Measurements from ENCODE around the gene C1QTNF8.

DNA sequence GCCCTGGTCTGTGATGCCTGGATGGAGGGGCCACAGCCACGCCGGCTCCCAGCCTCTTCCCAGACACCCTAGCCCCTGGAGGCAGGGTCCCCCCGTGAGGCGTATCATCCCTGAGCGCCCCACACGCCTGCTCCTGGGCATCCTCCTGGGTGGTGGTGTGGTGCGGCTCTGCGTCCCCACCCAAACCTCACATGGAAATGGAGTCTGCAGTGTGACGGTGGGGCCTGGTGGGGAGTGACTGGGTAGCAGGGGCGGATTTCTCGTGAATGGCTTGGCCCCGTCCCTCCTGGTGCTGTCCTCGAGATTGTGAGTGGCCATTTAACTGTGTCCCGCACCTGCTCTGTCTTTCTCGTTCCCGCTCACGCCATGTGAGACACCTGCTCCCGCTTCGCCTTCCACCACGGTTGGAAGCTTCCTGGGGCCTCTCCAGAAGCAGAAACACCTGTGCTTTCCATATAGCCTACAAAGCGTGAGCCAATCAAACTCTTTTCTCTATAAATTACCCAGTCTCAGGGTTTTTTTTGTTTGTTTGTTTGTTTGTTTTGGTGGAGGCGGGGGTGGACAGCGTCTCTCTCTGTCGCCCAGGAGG lies 29.4 kb downstream of the C1QTNF8 start:
- TF ChIP-seq, protein P1, sequence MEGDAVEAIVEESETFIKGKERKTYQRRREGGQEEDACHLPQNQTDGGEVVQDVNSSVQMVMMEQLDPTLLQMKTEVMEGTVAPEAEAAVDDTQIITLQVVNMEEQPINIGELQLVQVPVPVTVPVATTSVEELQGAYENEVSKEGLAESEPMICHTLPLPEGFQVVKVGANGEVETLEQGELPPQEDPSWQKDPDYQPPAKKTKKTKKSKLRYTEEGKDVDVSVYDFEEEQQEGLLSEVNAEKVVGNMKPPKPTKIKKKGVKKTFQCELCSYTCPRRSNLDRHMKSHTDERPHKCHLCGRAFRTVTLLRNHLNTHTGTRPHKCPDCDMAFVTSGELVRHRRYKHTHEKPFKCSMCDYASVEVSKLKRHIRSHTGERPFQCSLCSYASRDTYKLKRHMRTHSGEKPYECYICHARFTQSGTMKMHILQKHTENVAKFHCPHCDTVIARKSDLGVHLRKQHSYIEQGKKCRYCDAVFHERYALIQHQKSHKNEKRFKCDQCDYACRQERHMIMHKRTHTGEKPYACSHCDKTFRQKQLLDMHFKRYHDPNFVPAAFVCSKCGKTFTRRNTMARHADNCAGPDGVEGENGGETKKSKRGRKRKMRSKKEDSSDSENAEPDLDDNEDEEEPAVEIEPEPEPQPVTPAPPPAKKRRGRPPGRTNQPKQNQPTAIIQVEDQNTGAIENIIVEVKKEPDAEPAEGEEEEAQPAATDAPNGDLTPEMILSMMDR (IDR thresholded peaks at IDR 0.05) = no peak
- no peak for TF ChIP-seq POLR2A (IDR thresholded peaks at IDR 0.05)

Data from Peyer's patch (tissue), 4 donors.